ENCODE data around the gene CCND2.

Gene CCND2

DNA sequence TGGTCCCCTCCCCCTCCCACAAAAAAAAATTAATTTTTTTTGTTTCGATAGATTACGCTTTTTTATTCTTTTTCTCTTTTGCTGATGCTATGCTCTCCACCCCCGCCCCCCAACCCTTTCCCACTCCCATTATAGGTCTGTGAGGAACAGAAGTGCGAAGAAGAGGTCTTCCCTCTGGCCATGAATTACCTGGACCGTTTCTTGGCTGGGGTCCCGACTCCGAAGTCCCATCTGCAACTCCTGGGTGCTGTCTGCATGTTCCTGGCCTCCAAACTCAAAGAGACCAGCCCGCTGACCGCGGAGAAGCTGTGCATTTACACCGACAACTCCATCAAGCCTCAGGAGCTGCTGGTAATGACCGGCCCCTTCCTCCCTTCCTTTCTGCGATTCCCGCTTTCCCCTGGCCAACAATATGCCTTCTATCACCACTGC is 2.3 kb downstream of the CCND2 start:
- no peak for DNase-seq (ENCODE audit: extremely low read depth in 1 of 2, low read depth in 1 of 2)

DNA sequence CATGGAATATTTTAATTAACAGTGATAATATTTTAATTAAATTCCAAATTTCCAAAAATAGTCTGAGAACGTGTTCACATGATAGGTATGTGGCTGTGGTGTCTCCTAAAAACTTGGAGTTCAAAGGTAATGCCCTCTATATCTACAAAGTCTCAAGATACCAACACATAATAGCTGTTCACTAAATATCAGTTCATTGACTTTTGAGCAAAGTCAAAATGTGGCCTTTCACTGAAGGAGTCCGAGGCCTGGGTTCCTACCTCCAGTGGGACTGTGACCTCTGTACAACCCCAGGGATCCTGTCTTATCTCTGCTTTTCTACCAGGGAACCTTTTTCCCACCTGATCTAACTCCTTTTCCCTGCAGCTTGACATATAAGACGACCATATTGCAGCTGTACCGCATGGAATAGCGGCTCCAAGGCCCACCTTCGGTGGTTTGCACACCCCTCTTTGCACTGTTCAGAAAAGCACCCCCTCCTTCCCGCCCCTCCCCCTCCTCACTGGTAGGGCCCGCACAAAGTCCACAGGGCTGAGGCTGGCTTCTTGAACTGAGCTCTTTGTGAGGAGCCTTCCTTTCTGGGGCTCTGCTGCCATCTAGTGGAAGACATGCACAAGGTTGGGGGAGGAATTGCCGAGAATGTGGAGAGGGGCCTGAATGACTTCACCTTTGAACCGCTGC is 3.1 kb downstream of the CCND2 start:
- peak; percentile 61 to 81 for DNase-seq (ENCODE audit: extremely low read depth in 1 of 2, low read depth in 1 of 2)

DNA sequence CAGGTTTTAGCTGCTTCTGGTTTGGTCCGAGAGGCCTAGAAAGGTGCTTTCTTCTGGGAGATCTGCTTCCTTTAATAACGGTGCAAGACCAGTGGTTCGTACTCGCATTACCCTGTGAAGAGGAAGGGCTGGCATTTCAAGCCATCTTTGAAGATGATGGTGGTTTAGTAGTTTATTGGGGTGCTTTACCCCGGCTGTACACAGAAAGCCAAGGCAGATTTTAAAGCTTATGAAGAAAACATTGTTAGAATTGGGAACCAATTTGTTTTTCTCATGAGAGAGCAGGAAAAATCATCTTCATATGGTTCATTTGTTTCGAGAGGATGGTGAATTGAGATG is 3.6 kb downstream of the CCND2 start:
- no peak for DNase-seq (ENCODE audit: extremely low read depth in 1 of 2, low read depth in 1 of 2)

- DNase-seq (ENCODE audit: extremely low read depth in 1 of 2, low read depth in 1 of 2) = no peak
Measured at GRCh38 chr12:4277857-4278256, 4.3 kb downstream of the CCND2 start.

DNA sequence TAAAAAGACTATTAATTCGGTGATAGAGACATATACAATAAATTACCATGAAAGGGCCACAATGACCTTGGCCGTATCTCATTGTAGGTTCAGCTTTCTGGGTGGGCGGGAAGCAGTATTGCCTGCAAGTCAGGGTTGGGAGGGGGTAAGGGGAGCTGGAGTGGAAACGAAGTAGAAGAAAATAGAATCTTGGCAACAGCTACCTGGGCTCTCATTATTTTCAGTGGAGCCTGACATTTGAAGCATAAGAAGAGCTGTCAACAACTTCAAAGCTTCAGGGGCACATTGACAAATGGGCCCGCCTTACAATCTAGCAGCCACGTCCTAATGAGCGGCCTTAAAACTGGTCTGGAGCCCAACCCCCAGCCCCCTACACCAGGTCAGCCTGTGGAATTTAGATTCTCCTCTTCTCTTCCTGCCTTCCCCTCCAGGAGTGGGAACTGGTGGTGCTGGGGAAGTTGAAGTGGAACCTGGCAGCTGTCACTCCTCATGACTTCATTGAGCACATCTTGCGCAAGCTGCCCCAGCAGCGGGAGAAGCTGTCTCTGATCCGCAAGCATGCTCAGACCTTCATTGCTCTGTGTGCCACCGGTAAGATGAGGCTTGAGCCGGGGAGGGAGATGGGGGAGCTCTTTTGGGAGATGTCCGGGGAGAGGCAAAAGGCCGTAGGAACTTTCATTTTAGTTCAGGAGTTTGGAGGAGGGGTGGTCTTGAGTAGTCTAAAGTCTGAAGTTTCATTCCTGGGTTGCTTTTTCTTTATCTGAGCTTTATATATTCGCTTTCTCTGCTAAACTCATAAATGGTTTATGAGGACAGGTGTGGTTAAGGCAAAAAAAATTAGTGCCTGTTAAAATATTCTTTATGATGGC is 5.0 kb downstream of the CCND2 start:
- DNase-seq (ENCODE audit: extremely low read depth in 1 of 2, low read depth in 1 of 2) = no peak

DNA sequence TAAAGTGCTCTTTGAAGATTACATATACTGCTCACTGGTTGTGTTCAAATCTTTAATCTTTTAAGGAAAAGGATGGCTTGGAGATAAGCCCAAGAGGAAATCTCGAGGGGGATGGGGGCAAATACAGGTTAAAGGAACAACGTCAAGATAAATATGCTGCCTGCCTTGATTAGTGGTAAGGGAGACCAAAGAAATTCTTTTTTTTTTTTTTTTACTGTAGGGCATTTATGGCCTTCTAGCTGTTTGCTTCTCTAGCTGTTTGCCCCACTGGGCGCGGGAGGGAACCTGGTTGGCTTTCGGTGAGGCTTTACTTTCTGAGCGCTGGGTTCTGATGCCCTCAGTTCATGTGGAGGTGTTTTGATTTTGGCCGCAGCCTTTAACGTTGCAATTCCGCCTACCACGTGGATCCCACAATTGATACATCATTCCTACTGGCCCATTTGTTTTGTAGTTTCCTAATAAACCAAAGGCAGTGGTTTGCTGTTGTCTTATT is 5.7 kb downstream of the CCND2 start:
- no peak for DNase-seq (ENCODE audit: extremely low read depth in 1 of 2, low read depth in 1 of 2)

GRCh38 chr12:4280351-4281163 is 7.0 kb downstream of the CCND2 start:
- DNase-seq (ENCODE audit: extremely low read depth in 1 of 2, low read depth in 1 of 2) = no peak

GRCh38 chr12:4281173-4281654 is 7.7 kb downstream of the CCND2 start:
- DNase-seq (ENCODE audit: extremely low read depth in 1 of 2, low read depth in 1 of 2) = no peak

- no peak for DNase-seq (ENCODE audit: extremely low read depth in 1 of 2, low read depth in 1 of 2)
Measured at GRCh38 chr12:4282103-4282891, 8.7 kb downstream of the CCND2 start.

DNA sequence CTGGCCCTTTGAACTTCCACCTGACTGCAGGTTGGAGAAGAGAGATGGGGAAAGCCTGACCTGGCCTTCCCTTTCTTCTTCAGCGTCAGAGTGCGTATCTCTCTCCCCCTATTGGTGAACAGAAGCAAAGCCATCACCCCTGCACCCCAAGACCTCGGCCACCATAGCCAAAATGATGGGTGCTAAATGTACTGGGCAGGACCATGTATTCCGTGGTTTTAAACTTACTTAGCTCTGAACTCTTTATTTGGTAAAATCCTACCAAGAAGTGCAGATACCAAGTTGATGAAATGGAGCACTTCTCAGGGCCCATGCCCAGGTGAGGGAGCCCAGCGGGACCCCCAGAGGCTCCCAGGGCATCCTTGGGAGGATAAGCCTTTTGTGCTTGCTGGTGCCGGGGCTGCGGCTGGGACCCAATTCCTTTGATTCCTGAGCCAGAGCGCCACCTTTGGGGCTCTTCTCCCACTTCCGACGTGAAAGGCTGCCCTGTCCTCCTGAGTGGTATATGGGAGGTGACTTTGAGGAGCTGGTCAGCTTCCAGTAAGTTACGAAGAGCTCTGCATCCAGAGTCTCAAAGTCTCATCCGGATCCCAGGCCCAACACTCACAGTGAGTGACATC is 9.4 kb downstream of the CCND2 start:
- DNase-seq (ENCODE audit: extremely low read depth in 1 of 2, low read depth in 1 of 2) = no peak

DNA sequence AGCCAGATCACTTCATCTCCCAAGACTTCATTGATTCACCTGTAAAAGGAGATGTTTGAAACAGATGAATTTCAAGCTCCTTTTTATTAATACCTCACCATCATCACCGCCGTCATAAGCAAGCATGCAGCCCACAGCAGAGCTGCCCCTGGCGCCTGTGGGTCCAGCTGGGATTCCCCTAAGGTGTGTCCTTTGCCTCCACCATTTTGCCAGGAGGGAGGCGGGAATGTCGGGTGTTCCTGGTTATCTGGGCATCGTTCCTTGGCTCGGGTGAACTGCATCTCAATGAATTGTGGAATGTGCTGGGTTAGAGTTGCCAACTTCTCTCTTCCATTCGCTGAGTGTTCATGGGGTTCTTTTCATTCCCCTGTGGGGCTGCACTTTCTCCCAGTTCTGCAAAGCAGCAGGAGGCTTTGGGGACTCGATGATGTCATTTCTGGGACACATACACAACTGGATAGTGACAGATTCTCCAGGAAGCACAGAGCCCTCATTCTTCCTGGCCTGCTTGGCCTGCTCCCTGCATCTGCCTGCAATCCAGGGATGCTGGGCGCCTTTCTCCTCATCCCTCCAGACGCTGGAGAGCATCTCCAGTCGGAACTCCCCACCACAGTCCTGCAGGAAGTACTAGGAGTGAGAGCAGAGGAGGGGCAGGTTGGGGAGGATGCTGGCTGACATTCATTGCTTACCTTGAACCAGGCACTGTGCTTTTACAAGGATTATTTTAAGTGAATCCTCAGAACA is 10.1 kb downstream of the CCND2 start:
- DNase-seq (ENCODE audit: extremely low read depth in 1 of 2, low read depth in 1 of 2) = no peak

- DNase-seq (ENCODE audit: extremely low read depth in 1 of 2, low read depth in 1 of 2) = no peak
Measured at GRCh38 chr12:4284306-4284705, 10.7 kb downstream of the CCND2 start.

DNA sequence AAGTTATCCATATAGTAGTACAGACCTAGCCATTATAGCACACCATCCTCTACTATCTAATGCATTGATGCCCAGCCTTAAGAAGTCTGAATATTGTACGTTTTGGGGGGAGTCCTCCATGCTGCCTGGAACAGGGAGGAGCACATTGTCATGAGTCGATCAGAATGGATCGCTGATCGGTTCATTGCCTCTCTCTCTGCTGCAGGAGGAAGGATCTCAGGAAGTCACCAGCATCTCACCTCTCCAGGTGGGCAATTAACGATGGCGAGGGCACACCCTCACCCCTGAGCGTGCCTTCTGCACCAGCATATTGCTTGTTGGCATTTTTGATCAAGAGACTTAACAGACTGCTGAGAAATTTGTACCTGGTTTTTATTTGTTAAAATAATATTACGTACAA is 11.5 kb downstream of the CCND2 start:
- no peak for DNase-seq (ENCODE audit: extremely low read depth in 1 of 2, low read depth in 1 of 2)

DNA sequence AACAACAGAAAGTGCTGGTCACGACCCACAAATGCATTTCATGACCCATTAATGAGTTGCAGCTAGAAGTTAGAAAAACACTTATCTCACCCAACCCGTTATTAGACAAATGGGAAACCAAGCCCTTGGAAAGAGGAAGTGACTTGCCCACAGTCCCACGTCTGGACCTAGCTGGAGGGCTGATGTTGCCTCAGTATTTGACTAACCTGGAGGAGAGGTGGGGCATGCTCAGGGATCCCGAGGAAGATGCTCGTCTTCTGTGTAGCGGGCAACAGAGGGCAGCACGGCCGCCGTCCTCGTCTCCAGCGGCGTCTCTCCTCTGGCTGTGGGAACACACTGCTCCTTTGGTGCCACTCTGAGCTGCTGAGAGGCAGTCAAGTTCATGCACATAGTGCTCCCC is 12.7 kb downstream of the CCND2 start:
- no peak for DNase-seq (ENCODE audit: extremely low read depth in 1 of 2, low read depth in 1 of 2)

GRCh38 chr12:4286771-4287317 is 13.3 kb downstream of the CCND2 start:
- DNase-seq (ENCODE audit: extremely low read depth in 1 of 2, low read depth in 1 of 2) = no peak

DNA sequence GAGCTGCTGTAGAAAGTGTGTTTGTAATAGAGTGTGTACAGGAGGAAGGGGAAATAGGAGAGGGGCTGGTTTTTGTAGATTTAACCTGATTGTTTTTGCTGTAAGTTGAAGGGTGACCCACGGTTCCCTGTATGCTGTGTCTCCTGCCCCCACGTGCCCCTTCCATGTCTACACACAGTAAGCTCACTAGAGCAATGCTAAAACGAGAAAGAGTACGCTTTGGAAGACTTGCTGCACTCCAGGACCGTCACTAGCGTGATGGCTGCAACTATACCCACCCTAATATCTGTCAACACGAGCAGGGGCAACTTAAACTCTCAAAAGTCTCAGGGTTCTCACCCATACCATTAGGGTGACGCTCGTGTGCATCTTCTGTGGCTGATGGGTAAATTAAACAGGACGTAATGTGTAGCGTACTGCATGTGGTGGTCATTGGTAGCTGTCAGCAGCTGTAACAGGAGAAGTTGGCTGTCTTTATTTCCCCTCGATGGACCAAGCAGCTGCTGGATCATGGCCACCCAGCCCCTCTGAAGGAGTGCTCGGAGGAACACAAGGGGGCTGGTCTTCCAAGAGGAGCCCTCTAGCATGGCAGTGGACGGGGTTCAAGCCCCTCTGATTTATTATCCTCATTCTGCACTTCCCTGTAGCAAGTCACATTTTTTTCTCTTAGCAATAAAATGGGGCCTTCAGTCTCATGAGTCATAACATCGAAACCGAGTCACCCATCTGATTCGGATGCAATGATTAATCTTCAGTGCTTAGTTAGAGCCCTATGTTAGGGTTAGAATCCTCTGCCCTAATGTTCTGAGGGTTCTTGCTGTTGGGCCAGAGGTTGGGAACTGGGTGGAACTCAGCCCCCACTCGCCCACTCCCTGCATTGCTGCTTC is 14.0 kb downstream of the CCND2 start:
- DNase-seq (ENCODE audit: extremely low read depth in 1 of 2, low read depth in 1 of 2) = no peak

DNA sequence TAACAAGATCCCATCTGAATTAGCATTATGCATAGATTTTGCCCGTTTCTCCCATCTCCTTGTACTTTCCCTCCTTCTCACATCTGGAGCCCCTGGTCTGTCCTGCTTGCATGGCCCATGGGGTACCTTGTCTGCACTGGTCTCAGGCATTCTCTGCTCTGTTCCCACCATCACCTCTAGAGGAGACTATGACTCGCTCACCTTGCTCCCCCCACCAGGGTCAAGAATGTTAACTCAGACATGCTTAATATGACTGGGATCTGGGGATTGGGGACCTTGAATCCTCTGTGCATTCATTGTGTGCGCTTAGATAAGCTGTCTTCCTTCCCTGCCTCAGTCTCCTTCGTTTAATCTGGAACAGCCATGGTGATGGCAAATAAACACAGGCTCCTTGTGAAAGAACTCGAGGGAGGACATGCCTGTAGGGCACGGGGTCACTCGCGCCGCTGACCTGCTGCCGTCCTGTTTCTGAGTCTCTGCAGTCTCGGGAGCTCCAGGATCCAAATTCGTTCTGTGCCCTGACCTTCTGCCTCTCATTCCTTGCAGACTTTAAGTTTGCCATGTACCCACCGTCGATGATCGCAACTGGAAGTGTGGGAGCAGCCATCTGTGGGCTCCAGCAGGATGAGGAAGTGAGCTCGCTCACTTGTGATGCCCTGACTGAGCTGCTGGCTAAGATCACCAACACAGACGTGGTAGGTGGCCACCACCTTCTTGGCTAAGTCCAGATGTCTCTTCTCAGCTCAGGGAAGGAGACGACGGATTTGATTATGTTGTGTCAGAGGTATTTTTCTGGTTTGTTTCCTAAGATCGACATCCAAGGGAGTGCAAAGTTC is 15.0 kb downstream of the CCND2 start:
- DNase-seq (ENCODE audit: extremely low read depth in 1 of 2, low read depth in 1 of 2) = no peak
